Mucosa of descending colon (tissue), 3 donors: ENCODE data around the gene FOXK2. TPM values are rescaled to one million over a fixed set of nuclear protein-coding genes. Genes with fewer than 3 reads are reported as not detected.

Source experiments
- ATAC-seq: fragments of 200-7000 bp; cut with Tn5 transposase; one replicate; pipeline ENCODE4 v1.9.1; 2020; ENCODE audit warnings: mild to moderate bottlenecking, moderate library complexity
- DNase-seq, 3 donors: peaks; one replicate each; pipeline ENCODE4 v3.0.0-alpha.2; 2020
- H3K36me3 ChIP-seq: fragments of 200-600 bp; one replicate; pipeline ENCODE4 v1.8.0; 2021; ENCODE audit warnings: low read depth, mild to moderate bottlenecking
- H3K4me1 ChIP-seq: fragments of 200-600 bp; one replicate; pipeline ENCODE4 v1.8.0; 2021; ENCODE audit warnings: low read depth, mild to moderate bottlenecking
- H3K4me3 ChIP-seq: fragments of 200-600 bp; one replicate; pipeline ENCODE4 v1.8.0; 2021; ENCODE audit warnings: mild to moderate bottlenecking
- H3K9me3 ChIP-seq: fragments of 200-600 bp; one replicate; pipeline ENCODE4 v1.8.0; 2021; ENCODE audit warnings: mild to moderate bottlenecking
- intact Hi-C, 2 donors: fragments of 100-400 bp; cut with DNase I in 1 of 2; cut with micrococcal nuclease in 1 of 2; formaldehyde crosslinking; loops; one replicate each; pipeline versions ENCODE4 v1.11.0 to v1.11.1; 2022; cut with DNase I, micrococcal nuclease
- total RNA-seq, 3 donors: library from RNA; stranded (reverse); fragmentation: NEBNext Ultra II Directional in 2 of 3; extraction: Animal tissue kit (Norgen Biotek cat#: 25700) in 2 of 3; gene quantifications; one replicate each; pipeline versions ENCODE4 v1.2.1 to v1.2.4, GENCODE V29; 2021 to 2023
- TF ChIP-seq, protein P1 (sequence below): fragments of 200-600 bp; IDR thresholded peaks from one replicate; pipeline ENCODE4 v1.8.0; 2022; ENCODE audit warnings: antibody characterized with exemption, mild to moderate bottlenecking
- donor health status: DM: no; HTN: no; CAD: no; lungs with moderate emphysema.
- donor health status: DM: no; HTN: no; CAD: no.
- donor health status: DM: no; HTN: yes; CAD: no.

FOXK2 gene
- total RNA-seq, 3 donors from 2014 or later: 39.7 to 62.3 (median 43.5) TPM

DNA sequence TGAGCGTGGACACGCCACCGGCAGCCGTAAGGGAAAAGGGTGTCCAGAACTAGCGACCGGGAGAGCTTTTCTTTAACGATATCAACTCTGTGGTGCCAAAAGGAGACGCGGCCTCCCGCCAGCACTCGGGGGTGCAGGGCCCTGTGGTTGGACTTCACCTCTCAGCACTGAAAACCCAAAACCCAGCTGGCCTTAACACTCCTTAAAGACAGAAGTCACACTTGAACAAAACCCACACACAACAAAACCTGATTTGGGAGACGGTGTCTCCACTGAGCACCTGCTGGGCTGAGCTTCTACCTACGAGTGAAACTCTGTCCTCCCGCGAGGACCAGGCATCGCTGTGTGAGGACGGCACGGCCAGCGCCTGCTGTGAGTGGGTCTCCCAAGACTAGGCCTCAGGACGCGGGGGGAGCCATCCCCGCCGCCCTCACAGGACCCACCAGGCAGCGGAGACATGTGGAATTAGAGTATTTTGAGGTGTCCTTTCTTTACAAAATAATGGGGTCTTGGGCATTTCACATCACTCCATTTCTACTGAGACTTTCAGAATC lies 82.0 kb downstream of the FOXK2 start:
- ATAC-seq (no peak), DNase-seq (no peak)
- H3K9me3 ChIP-seq: no peaks in the 10 kb centered on the region
- TF ChIP-seq, protein P1, sequence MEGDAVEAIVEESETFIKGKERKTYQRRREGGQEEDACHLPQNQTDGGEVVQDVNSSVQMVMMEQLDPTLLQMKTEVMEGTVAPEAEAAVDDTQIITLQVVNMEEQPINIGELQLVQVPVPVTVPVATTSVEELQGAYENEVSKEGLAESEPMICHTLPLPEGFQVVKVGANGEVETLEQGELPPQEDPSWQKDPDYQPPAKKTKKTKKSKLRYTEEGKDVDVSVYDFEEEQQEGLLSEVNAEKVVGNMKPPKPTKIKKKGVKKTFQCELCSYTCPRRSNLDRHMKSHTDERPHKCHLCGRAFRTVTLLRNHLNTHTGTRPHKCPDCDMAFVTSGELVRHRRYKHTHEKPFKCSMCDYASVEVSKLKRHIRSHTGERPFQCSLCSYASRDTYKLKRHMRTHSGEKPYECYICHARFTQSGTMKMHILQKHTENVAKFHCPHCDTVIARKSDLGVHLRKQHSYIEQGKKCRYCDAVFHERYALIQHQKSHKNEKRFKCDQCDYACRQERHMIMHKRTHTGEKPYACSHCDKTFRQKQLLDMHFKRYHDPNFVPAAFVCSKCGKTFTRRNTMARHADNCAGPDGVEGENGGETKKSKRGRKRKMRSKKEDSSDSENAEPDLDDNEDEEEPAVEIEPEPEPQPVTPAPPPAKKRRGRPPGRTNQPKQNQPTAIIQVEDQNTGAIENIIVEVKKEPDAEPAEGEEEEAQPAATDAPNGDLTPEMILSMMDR: no peak
- peaks cover 6% of the 10 kb centered on the region for H3K36me3 ChIP-seq
- peaks cover 15% of the 10 kb centered on the region for H3K4me1 ChIP-seq
- no peak overlapping the region for H3K4me3 ChIP-seq
- intact Hi-C loops: no loop called here

DNA sequence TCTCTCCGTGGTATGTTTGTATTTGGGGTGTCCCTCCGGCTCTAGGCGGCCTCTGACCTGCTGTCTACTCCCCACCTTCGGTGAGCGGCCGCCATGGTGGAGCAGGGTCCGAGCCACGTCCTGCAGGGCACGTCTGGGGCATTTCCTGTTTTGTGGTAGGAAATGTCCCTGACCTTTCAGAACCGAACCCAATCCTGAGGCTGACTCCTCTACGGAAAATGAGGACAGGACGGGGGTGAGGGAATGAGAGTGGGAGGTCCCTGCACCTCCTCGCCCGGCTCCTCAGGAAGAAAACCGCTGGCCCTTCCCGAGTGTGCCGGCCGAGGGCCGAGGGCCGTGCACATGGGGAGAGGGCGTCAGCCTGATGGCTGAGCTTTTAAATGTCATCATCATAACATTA lies 83.0 kb downstream of the FOXK2 start:
- TF ChIP-seq, protein P1: no peak
- intact Hi-C loops: no loop called here
- Histone ChIP-seq H3K36me3 (peaks cover 6% of the 10 kb centered on the region), H3K4me1 (peaks cover 10% of the 10 kb centered on the region), H3K4me3 (no peak overlapping the region), H3K9me3 (no peaks in the 10 kb centered on the region)
- DNase-seq (no peak), ATAC-seq (no peak)

DNA sequence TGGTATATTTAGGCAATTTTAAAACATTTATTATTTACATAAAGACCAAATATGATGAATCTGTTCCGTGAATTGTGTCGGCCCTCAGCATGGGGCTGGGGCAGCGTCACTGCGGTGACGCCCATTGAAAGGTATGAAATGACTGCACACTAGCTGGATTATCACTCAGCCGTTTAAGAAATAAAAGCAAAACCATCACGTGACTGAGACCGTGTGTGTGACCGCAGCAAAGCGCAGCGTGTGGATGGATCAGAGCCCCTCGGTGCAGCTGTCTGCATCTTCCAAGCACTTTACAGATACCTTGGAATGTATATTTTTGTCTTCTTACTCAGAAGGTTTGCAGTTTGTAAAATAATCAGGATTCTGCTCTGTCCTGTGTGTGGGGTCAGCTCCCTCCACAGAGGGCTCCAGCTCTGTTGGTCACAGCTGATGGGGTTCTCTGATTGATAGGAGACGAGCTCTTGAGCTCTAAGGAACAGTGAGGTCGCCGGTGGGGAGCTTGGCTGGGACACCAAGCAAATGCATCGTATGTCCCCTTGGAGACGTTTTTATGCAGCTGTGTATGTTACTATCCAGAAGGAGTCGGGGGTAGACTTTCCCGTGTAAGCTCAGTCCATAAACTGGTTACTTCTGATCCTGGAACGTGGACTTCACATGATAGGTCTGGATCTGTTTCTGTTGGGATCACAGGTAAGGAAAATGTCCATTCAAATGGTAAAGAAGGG lies 83.6 kb downstream of the FOXK2 start:
- H3K36me3 ChIP-seq: peaks cover 6% of the 10 kb centered on the region
- DNase-seq (no peak), ATAC-seq (no peak)
- no peak overlapping the region for H3K4me3 ChIP-seq
- no peaks in the 10 kb centered on the region for H3K9me3 ChIP-seq
- TF ChIP-seq, protein P1: no peak
- intact Hi-C loops: no loop called here
- peaks cover 10% of the 10 kb centered on the region for H3K4me1 ChIP-seq

DNA sequence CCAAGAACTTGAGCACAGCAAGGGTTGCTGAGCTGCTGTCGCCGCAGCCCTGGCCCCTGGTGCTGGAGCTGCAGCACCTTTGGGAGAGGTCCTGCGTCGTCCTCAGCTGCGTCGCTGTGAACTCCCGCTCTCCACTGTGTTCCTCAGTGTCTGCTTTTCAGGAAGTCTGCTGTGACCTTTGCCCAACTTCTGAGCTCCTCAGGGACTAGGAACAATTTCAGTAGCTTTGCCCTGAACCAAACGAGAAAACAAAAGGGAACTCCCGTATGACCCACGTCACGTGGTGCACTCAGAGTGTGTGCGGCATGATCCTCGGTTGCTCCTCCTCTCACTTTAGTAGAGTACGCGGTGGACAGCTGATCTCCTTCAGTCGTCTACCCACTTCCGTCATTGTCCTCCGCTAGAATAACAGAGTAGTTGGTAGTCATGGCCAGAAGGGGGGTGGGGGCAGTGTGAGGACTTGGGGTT lies 84.5 kb downstream of the FOXK2 start:
- Histone ChIP-seq H3K4me1 (peaks cover 10% of the 10 kb centered on the region), H3K36me3 (peaks cover 6% of the 10 kb centered on the region), H3K9me3 (no peaks in the 10 kb centered on the region), H3K4me3 (no peak overlapping the region)
- TF ChIP-seq, protein P1: no peak
- DNase-seq (peak; percentile 62 to 87 (median 72)), ATAC-seq (peak; percentile 72)
- intact Hi-C loops: no loop called here

DNA sequence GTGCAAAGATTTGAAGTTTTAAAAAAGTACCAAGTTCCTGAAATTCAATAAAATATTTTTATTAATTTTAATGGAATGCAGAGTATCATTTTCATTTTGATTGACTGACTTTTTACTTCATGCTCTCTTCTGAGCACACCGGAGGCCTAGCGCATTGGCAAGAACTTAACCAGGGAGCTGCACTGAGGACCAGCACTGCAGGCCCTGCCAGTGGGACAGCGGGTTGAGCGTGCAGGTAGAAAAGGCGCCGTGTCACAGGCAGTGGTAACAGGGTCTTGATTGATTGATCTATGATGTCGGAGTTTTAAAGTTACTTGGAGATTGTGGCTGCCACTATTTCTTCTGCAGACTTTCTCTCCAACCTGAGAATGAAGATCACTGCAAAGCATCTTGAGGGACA lies 85.0 kb downstream of the FOXK2 start:
- intact Hi-C loops: no loop called here
- TF ChIP-seq, protein P1: no peak
- no peaks in the 10 kb centered on the region for H3K9me3 ChIP-seq
- DNase-seq (no peak), ATAC-seq (no peak)
- H3K4me3 ChIP-seq: no peak overlapping the region
- peaks cover 6% of the 10 kb centered on the region for H3K36me3 ChIP-seq
- peaks cover 10% of the 10 kb centered on the region for H3K4me1 ChIP-seq
